GM18951 (cell line): ENCODE results near the gene UMPS.

Experiments
- POLR2A ChIP-seq: IDR thresholded peaks from 4 replicates; pipeline ENCODE4 v1.6.1; 2011; ENCODE audit warnings: mild to moderate bottlenecking; ENCODE audit not compliant: insufficient read length, insufficient read depth; ENCODE audit errors: extremely low read depth
- in situ Hi-C: fragments of 300-500 bp; cut with MboI; formaldehyde crosslinking; loops from one replicate; pipeline ENCODE4 v1.12.0; 2022; ENCODE audit warnings: low sequenced_read_pairs, mixed read lengths, inconsistent platforms; ENCODE audit not compliant: unreplicated experiment

UMPS gene

GRCh38 chr3:124763206-124763605, 33.0 kb downstream of the UMPS start:
- TF ChIP-seq POLR2A, result no peak

DNA sequence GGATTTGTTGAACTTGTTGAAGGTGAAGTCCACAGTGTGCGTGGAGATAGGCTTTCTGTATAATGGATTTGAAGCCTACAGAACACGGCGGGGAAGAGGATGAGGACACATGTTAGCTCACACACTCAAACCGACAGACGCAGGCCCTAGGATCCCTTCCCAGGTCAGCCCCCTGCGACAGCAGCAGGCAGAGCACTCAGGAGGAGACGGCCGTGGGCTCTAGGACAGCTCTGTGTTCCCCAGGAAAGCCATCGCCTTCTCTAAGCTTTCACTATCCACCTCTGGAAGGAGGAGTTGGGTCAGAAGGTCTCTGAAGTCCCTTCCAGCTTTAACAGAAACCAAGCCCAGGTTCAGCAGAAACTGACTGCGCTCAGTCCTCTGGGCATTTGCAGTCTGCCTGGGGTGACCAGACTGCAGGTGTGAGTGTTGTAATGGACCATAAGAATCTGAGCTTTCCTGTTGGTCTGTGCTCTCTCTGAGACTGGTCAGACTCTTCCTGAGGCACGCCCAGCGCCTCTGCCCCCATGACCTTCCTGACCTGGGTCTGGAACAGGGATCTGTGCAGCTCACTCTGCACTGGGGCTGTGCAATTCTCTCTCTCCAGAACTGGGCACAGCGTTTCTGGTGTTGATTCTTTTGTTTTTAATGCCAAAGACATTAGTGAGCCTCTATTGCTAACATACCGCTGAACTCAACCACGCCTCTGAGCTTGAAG, 33.5 kb downstream of the UMPS start:
- in situ Hi-C loops, result loop anchor here (5.0 to 25.0 kb wide), 2 partner anchors 148 to 648 kb away; no protein-coding TSS in a partner anchor
- no peak for TF ChIP-seq POLR2A

More at GRCh38 chr3:124763206-124763605, 33.0 kb downstream of the UMPS start:
- in situ Hi-C loops, result loop anchor here (5.0 to 25.0 kb wide), 2 partner anchors 149 to 649 kb away; no protein-coding TSS in a partner anchor

DNA sequence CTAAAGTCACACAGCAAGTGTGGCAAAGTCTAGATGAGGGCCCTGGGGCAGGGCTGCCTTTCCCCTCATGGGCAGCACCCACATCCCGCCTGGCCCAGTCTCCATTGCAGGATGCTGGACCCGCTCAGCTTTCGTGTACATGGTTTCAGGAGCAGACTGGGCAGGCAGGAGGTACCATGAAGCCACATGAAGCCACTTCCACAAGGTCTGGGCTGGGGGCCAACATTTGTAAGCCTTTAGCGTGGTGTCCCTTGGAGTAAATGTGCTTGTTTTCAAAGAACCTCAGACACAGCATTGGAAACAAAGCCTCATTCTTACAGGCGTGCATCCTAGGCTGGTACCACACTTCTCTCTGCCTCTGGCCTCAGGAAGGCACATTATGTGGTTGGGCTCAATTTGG, 34.5 kb downstream of the UMPS start:
- in situ Hi-C loops, result loop anchor here (5.0 to 25.0 kb wide), 2 partner anchors 148 to 648 kb away; no protein-coding TSS in a partner anchor
- TF ChIP-seq POLR2A, result no peak

GRCh38 chr3:124765197-124765840, 35.1 kb downstream of the UMPS start:
- in situ Hi-C loops, result loop anchor here (25.0 kb wide), 1 partner anchor 647 kb away; no protein-coding TSS in a partner anchor

DNA sequence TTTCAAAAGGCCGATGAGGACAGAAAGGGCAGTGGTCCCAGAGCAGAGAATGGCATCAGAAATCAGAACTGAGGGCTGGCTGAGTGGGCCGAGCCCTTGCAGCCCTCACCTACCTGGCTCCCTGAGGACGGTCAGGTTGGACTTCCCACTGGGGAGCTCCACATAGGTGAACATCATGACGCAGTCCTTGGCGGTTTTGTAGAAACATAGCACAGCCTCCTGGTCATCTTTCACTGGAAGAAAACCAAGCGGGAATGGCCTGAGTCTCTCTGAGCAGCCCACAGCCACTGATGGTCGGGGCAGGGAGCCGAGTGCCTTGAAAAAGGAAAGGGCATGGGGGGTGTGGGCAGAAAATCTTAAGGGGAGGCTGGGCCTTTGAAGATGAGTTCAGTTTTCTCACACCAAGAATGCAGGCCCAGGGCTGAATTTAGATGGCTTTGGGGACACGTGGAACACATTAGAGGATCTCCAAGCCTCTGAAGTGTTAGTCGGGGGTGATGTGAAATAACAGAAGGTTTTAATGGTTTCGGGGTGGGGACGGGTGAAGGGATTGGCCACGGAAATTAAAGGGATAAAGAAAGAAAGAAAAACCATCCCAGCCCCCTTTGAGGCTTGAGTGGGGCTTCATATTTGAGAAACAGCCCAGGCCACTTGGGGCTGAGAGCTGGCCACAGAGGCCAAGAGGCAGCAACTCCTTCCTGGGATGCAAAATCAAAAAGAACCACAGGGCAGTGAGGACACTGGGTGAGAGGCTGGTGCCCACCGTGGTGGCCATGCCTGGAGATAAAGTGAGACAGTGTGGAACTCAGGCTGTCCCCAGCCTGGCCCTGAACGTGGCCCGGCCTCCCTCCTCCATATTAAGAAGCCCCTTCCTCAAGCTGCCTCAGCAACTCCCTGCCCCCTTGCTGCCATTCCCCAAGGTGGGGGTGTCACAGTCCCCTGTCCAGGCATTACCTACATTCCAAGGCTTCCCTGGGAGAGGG, 36.2 kb downstream of the UMPS start:
- TF ChIP-seq POLR2A, result no peak
- in situ Hi-C loops, result loop anchor here (25.0 kb wide), 1 partner anchor 646 kb away; no protein-coding TSS in a partner anchor

More at GRCh38 chr3:124765197-124765840, 35.1 kb downstream of the UMPS start:
- no peak for TF ChIP-seq POLR2A

- no peak for TF ChIP-seq POLR2A
- in situ Hi-C loops, result loop anchor here (25.0 kb wide), 1 partner anchor 645 kb away; no protein-coding TSS in a partner anchor
Observed at GRCh38 chr3:124767264-124767663, 37.0 kb downstream of the UMPS start.

DNA sequence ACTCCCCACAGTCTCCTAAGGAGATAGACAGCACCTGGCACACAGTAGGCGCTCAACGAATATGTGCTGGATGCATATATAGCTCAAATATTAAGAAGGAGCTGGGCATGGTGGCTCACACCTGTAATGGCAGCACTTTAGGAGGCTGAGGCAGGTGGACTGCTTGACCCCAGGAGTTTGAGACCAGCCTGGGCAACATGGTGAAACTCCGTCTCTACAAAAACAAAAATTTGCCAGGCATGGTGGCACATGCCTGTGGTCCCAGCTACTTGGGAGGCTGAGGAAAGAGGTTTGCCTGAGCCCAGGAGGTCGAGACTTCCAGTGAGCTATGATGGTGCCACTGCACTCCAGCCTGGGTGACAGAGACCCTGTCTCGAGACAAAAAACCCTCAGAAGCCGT, 37.4 kb downstream of the UMPS start:
- no peak for TF ChIP-seq POLR2A
- in situ Hi-C loops, result loop anchor here (25.0 kb wide), 1 partner anchor 645 kb away; no protein-coding TSS in a partner anchor

- in situ Hi-C loops, result loop anchor here (25.0 kb wide), 1 partner anchor 643 kb away; no protein-coding TSS in a partner anchor
- TF ChIP-seq POLR2A, result no peak
Observed at GRCh38 chr3:124768812-124769211, 38.6 kb downstream of the UMPS start.

GRCh38 chr3:124769462-124769861, 39.2 kb downstream of the UMPS start:
- in situ Hi-C loops, result loop anchor here (25.0 kb wide), 1 partner anchor 643 kb away; no protein-coding TSS in a partner anchor
- TF ChIP-seq POLR2A, result no peak

DNA sequence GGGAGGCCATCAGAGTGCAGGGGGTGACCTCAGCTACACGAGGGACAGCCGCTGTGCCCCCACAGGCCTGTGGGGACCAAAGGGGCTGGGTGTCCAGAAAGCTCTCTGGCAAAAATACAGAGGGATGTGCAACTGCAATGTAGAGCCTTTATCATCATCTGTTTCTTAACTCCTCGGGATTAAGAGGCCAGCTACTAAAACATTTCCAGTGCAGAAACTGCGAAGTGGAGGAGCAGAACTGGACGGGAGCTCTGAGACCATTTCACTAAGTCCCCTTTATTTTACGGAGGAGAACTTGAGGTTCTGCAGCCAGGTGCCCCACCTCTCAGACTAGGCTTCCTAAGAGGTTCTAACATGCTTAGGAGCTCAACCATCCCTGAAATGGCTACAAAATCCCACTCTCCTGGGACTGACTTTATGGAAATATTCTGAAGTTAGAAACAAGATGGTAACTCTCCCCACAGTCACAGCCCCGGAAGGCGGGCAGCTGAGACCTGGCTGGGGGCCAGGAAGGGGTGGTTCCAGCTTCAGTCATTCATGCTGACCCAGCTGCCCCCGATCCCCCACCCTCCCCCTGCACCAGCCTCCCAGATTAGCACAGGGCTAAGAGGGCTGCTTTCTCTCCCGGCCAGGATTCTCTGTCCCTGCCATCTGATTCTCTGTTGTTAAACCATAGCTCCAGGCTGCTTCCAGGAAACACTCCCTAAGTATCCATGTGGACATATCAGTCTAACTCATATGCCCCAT, 40.3 kb downstream of the UMPS start:
- TF ChIP-seq POLR2A, result no peak
- in situ Hi-C loops, result loop anchor here (25.0 kb wide), 1 partner anchor 642 kb away; no protein-coding TSS in a partner anchor

DNA sequence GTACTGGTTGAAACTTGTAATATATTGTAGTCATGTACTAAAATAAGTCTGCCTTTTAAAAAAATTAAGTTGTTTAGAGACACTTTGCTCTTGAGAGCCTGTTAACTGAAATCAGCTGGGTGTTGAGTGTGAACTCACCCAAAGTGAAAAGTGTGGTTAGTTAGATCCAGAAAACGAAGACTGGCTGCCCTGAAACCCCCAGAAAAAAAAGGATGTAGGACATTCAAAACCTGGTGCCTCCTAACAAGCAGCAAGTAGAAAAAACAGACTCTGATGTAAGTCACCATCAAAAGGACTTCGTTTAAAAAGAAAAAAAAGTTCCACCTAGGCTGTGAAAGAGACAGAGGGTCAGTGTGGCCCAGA, 40.8 kb downstream of the UMPS start:
- in situ Hi-C loops, result loop anchor here (25.0 kb wide), 1 partner anchor 641 kb away; no protein-coding TSS in a partner anchor

More for the DNA sequence above, 40.8 kb downstream of the UMPS start:
- TF ChIP-seq POLR2A, result no peak
